ENCODE data around the gene KMT5C. TPM values are rescaled to one million over a fixed set of nuclear protein-coding genes. Genes with fewer than 3 reads are reported as not detected.

The KMT5C gene
- total and polyA plus RNA-seq, 8 donors: 4.3 to 27.4 (median 8.9) TPM

GRCh38 chr19:55365964-55366363 lies 26.3 kb downstream of the KMT5C start:
- intact Hi-C loops (cut with DNase I): no loop called here
- H3K9me3 ChIP-seq: no peaks in the 10 kb centered on the region
- FAIRE-seq (no peak), ATAC-seq (no peak), DNase-seq (peak in 1 of 6 donors; percentile 44)
- H3K36me3 ChIP-seq: no peaks in the 10 kb centered on the region
- no peak overlapping the region for H3K4me3 ChIP-seq
- TF ChIP-seq, protein P1, sequence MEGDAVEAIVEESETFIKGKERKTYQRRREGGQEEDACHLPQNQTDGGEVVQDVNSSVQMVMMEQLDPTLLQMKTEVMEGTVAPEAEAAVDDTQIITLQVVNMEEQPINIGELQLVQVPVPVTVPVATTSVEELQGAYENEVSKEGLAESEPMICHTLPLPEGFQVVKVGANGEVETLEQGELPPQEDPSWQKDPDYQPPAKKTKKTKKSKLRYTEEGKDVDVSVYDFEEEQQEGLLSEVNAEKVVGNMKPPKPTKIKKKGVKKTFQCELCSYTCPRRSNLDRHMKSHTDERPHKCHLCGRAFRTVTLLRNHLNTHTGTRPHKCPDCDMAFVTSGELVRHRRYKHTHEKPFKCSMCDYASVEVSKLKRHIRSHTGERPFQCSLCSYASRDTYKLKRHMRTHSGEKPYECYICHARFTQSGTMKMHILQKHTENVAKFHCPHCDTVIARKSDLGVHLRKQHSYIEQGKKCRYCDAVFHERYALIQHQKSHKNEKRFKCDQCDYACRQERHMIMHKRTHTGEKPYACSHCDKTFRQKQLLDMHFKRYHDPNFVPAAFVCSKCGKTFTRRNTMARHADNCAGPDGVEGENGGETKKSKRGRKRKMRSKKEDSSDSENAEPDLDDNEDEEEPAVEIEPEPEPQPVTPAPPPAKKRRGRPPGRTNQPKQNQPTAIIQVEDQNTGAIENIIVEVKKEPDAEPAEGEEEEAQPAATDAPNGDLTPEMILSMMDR (IDR thresholded peaks at IDR 0.05): no peak
- peaks cover 0 to 8% (median 0%) of the 10 kb centered on the region in 4 donors for H3K27me3 ChIP-seq
- H3K4me1 ChIP-seq: peaks cover 0 to 3% (median 0%) of the 10 kb centered on the region in 3 donors
- WGBS, 2 donors: 62 to 76% methylated on average over 14 to 19 of the region's 19 CpGs
- no peak overlapping the region for H3K27ac ChIP-seq

DNA sequence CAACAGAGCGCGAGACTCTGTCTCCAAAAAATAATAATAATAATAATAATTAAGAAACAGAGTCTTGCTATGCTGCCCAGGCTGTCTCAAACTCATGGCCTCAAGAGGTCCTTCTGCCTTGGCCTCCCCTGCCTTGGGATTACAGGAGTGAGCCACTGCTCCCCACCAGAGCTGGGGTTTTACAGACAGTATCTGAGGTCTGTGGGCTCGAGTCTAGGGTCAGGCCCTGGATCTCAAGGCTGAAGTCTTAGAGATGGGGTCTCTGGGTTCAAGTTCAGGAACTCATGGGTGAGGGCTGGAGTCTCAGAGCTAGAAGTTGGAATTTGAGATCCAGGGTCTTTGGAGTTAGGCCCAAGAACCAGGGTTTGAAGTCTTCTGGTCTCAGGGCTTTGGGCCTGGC lies 27.1 kb downstream of the KMT5C start:
- ATAC-seq (no peak), DNase-seq (no peak), FAIRE-seq (no peak)
- Histone ChIP-seq H3K4me1 (peaks cover 0 to 3% (median 0%) of the 10 kb centered on the region in 3 donors), H3K9me3 (no peaks in the 10 kb centered on the region), H3K36me3 (no peaks in the 10 kb centered on the region), H3K27me3 (peaks cover 0 to 16% (median 2%) of the 10 kb centered on the region in 4 donors), H3K27ac (no peak overlapping the region), H3K4me3 (no peak overlapping the region)
- TF ChIP-seq, protein P1 (IDR thresholded peaks at IDR 0.05): no peak
- intact Hi-C loops (cut with DNase I): no loop called here
- 61 to 84% methylated on average over 3 of the region's 3 CpGs for WGBS, 2 donors

GRCh38 chr19:55368106-55368505 lies 28.4 kb downstream of the KMT5C start:
- H3K36me3 ChIP-seq: no peaks in the 10 kb centered on the region
- peak in 1 of 6 donors; percentile 60 for DNase-seq
- peaks cover 0 to 19% (median 2%) of the 10 kb centered on the region in 4 donors for H3K27me3 ChIP-seq
- FAIRE-seq: no peak
- no peak overlapping the region for H3K4me3 ChIP-seq
- H3K9me3 ChIP-seq: no peaks in the 10 kb centered on the region
- WGBS, 2 donors: 64 to 81% methylated on average over 15 to 16 of the region's 16 CpGs
- ATAC-seq: no peak
- H3K27ac ChIP-seq: no peak overlapping the region
- intact Hi-C loops (cut with DNase I): no loop called here
- TF ChIP-seq, protein P1 (IDR thresholded peaks at IDR 0.05): no peak
- H3K4me1 ChIP-seq: peaks cover 0 to 3% (median 0%) of the 10 kb centered on the region in 3 donors

GRCh38 chr19:55368701-55369563 lies 29.3 kb downstream of the KMT5C start:
- peak in 1 of 6 donors; percentile 76 for DNase-seq
- H3K27me3 ChIP-seq: peaks cover 0 to 19% (median 2%) of the 10 kb centered on the region in 4 donors
- WGBS, 2 donors: 8 to 22% methylated on average over 26 to 54 of the region's 54 CpGs

More at GRCh38 chr19:55368701-55369563, 29.3 kb downstream of the KMT5C start:
- Histone ChIP-seq H3K4me3 (peak overlapping the region in 1 of 4 donors; percentile 22), H3K9me3 (no peaks in the 10 kb centered on the region), H3K4me1 (peaks cover 0 to 3% (median 0%) of the 10 kb centered on the region in 3 donors), H3K36me3 (no peaks in the 10 kb centered on the region), H3K27ac (no peak overlapping the region)
- FAIRE-seq (no peak), ATAC-seq (peak in 3 of 4 donors; percentile 22 to 66 (median 34))
- TF ChIP-seq, protein P1 (IDR thresholded peaks at IDR 0.05): no peak
- intact Hi-C loops (cut with DNase I): no loop called here
